NB4 (cell line): ENCODE data around the gene ZNF652.

Experiments used
- CTCF ChIP-seq: IDR thresholded peaks from one replicate; pipeline ENCODE4 v1.5.1; 2012; ENCODE audit warnings: low read depth, low read length
- POLR2A ChIP-seq: IDR thresholded peaks from 2 replicates; pipeline ENCODE4 v1.6.1; 2011; ENCODE audit warnings: mild to moderate bottlenecking; ENCODE audit not compliant: insufficient read length; ENCODE audit errors: extremely low read depth

GRCh38 chr17:49406421-49407061, 44.5 kb upstream of the ZNF652 start:
- TF ChIP-seq CTCF (no peak), POLR2A (no peak)
